CD4-positive, alpha-beta T cell treated with Interleukin-2 at 100 ng/mL for 4 hours (primary cell): Measurements from ENCODE around the gene SLC25A21.
"Not testable (repeated sequence)": the region's sequence is repeated elsewhere in the genome, so short reads cannot be mapped to it uniquely, and the experiment has no call there.

Experiments used
- DNase-seq: peaks from one replicate; pipeline ENCODE4 v3.0.0-alpha.2; 2020; ENCODE audit warnings: low spot score

The SLC25A21 gene

DNA sequence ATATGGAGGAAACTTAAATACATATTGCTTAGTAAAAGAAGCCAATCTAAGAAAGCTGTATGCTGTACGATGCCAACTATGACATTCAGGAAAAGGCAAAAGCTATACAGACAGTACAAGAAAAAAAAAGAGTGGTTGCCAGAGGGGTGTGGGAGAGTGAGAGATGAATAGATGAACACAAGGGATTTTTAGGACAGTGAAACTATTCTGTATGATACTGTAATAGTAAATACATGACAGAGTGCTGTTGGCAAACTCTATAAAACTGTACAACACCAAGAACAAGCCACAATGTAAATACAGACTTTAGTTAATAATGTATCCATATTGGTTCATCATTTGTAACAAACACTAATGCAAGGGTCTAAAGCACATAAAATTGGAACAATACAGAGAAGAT lies 14.5 kb upstream of the SLC25A21 start:
- no peak for DNase-seq

DNA sequence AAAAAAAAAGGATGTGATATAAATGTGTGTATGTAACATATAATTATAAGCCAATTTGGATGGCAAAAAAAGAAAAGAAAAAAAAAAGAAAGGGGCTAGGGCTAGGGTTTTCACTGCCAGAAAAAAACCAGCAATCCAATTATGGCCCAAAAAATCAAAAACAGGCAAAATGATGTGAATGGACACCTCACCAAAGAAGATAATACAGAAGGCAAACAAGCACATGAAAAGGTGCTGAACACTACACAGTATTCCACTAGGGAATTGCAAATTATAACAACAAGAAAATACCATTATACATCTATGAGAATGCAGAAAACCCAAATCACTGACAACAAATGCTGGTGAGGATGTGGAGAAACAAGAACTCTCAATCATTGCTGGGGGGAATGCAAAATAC lies 13.3 kb upstream of the SLC25A21 start:
- no peak for DNase-seq

DNA sequence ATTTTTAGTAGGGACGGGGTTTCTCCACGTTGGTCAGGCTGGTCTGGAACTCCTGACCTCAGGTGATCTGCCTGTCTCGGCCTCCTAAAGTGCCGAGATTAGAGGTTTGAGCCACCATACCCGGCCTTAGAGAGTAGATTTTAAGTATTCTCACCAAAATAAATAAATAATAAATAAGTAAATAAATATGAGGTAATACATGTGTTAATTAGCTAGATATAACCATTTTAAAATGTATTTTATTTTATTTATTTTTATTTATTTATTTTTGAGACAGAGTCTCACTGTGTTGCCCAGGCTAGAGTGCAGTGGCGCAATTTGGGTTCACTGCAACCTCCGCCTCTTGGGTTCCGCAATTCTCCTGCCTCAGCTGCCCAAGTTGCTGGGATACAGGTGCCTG lies 12.1 kb upstream of the SLC25A21 start:
- not testable (repeated sequence) for DNase-seq

DNA sequence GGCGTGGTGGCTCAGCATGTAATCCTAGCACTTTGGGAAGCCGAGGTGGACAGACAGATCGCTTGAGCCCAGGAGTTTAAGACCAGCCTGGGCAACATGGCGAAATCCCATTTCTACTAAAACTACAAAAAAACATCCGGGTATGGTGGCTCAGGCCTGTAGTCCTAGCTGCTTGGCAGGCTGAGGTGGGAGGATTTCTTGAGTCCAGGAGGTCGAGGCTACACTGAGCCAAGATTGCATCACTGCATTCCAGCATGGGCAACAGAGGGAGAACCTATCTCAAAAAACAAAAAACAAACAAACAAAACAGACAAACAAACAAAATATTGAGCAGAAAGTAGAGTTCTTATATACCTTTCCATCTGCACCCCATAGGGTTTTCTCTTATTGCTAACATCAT lies 9.0 kb upstream of the SLC25A21 start:
- no peak for DNase-seq

DNA sequence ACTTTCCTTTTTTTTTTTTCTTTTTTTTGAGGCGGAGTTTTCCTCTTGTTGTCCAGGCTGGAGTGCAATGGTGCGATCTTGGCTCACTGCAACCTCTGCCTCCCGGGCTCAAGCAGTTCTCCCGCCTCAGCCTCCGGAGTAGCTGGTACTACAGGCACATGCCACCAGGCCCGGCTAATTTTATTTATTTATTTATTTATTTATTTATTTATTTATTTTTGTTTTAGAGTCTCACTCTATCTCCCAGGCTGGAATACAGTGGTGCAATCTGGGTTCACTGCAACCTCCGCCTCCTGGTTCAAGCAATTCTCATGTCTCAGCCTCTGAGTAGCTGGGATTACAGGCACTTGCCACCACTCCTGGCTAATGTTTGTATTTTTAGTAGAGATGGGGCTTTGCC lies 8.5 kb upstream of the SLC25A21 start:
- DNase-seq, result not testable (repeated sequence)

DNA sequence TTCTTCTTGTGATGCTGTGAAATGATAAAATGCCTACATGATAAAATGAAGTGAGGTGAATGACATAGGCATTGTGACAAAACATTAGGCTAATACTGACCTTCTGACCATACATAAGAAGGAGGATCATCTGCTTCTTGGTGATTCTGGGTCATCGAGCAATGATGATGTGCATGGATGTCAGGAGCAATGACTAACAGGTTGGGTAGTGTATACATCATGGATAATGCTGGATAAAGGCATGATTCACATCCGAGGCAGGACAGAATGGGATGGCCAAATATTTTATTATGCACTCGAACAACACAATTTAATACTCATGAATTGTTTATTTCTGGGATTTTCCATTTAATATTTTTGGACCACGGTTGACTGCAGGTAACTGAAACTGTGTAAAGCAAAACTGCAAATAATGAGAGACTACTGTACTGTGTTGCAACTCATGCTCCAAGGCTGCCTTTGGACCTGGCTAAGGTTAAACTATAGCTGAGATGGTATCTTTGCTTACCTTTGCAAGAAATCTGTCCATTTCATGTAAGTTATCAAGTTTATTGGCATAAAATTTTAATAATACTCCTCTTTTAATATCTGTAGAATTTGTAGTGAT lies 7.6 kb upstream of the SLC25A21 start:
- DNase-seq, result no peak

DNA sequence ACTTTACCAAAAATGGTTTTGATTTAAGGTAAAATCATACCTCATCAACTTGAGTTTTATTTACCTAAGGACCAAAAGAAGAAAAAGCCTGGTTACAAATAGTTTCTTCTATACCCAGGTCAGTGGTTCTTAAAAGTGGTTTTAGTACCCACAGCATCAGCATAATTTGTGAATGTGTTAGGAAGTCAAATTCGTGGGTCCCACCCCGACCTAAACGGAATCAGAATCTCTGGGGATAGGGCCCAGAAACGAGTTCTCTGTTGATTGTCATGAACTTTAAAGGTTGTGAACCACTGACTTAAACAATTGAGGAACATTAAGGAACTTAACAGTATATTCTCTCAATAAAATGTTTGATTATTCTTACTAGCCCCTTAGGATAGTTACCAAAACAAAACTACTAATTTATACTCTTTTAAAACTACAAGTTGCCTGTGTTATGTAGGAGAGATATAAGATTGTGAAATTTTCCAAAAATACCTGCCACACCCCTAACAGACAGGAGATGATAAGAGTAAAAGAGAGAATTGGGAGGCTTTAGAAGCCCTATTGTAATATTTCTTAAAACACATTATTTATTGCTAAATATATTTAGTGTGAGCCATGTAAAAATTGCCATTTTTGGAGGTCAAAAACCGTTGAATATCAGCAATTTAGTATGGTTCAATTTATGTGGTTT lies 669 bp upstream of the SLC25A21 start:
- DNase-seq, result no peak

DNA sequence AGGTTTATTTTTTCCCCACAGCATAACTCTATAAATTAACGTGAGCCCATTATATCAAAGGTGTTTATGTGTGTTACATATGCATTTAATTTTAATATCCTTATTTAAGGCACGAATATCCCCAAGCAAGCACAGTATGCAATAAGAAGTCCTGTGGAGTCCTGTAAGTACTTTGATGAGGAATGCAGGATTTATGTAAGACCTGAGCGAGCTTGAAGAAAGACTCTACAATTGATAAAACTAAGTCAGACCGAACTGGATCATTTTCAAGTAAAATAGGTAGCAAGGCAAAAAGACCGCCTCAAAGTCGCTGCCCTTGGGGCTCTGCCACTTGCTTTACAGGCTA lies 755 bp downstream of the SLC25A21 start:
- DNase-seq, result no peak

DNA sequence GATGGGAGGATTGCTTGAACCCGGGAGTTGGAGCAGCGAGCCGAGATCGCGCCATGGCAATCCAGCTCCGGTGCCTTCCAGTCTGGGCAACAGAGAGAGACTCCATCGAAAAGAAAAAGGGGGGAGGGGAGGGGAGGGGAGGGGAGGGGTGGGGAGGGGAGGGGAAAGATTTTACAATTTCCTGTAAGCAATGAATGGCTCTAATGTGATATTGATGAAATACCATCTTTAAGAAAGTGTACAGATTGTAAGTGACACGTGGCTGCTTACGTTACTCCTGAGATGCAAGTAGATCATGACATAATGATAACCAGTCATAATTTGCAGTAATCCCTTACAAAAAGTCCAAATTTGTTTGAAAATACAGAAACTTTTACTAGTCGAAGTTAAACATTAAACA lies 1.4 kb downstream of the SLC25A21 start:
- no peak for DNase-seq

DNA sequence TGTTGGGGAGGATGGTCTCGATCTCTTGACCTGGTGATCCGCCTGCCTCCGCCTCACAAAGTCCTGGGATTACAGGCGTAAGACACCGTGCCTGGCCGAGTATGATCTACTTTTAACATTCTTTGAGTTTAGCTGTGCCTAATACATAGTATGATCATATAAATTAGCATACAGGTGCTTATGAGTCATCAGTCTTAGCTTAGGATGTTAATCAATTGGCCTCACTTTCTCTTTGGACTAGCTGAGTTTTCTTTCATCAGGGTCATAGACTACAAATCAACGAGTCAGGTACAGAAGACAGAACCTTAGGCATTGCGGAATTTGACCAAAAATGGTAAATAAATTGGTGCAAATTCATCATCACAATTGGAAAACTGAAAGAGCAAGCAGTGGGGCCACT lies 2.2 kb downstream of the SLC25A21 start:
- DNase-seq, result no peak

DNA sequence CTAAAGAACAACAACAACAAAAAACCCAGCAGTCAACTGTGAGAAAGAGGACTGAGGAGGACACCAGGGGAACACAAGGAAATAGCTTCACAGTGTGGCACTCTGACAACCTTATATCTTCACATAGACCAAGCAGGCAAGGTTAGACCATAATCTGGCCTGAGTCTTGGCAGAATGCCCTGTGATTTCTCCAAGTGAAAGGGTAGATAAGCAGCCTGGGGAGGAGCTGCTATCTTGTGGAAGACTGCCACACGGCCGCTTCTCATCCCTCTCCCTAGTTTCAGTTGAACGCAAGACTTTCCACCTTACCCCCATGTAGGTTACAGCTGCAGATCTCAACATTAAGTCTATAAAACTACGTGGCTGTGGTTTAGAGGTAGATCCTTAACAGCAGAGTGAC lies 3.7 kb downstream of the SLC25A21 start:
- DNase-seq, result no peak

DNA sequence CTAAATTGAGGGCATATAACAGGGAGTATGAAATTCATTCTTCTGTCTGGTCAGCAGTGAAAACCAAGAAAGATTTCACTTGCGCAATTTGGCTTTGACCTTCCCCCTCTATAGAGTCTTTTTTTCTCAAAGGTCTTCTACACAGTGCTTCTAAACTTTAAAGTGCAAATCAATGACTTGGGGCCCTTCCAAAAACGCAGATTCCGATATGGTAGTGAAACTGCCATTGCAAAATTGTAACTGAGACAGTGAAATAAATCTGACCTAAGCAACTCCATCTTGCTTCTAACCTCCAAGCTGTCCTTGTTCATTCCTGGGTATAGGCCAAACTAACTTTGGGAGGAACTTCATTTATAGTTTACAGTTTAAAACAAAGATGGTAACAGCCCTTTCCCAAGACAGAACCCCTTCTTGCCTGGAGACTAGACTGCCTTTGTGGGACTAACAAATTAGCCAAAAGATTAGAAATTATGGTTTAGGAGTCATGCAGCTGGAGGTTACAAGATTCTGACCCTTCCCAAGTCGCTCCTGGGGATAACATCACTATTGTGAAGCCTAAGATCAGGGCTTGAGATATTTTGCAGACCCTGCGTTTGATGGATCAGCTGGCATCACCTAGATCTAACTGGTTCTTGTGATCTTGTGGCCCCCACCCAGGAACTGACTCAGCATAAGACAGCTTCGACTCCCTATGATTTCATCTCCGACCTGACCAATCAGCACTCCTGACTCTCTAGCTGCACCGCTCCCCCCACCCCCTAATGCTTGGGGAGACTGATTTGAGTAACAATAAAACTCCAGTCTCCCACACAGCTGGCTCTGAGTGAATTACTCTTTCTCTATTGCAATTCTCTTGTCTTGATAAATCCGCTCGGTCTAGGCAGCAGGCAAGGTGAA lies 5.0 kb downstream of the SLC25A21 start:
- no peak for DNase-seq

DNA sequence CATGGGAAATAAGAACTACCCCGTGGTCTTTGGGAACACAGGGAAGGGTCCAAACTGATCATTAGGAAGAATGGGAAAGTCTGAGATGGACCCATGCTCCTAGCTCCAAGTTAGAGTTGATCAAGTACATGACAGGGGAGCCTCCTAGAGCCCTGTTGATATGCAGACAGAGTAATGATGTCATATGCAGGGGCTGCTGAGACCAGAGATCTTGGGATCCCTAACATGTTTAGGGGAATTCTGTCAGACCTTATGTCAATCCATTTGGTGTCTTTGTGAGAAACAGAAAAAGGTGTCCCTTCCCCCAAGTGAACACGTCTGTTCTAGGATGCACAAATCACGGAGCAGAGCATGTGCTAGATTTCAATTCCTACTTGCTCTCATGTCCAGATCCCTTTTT lies 6.6 kb downstream of the SLC25A21 start:
- no peak for DNase-seq

DNA sequence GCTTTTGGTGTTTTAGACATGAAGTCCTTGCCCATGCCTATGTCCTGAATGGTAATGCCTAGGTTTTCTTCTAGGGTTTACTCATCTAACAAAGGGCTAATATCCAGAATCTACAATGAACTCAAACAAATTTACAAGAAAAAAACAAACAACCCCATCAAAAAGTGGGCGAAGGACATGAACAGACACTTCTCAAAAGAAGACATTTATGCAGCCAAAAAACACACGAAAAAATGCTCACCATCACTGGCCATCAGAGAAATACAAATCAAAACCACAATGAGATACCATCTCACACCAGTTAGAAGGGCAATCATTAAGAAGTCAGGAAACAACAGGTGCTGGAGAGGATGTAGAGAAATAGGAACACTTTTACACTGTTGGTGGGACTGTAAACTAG lies 10.1 kb downstream of the SLC25A21 start:
- DNase-seq, result not testable (repeated sequence)

DNA sequence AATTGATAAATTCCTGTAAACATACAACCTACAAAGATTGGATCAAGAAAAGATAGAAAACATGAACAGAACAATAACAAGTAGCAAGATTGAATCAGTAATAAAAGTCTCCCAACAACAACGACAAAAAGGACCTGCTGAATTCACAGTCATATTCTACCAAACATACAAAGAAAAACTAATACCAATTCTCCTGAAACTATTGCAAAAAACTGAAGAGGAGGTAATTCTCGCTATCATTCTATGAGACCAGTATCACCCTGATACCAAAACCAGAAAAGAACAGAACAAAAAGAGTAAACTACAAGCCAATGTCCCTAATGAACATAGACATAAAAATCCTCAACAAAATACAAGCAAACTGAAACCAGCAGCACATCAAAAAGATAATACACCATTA lies 14.4 kb downstream of the SLC25A21 start:
- DNase-seq, result no peak

DNA sequence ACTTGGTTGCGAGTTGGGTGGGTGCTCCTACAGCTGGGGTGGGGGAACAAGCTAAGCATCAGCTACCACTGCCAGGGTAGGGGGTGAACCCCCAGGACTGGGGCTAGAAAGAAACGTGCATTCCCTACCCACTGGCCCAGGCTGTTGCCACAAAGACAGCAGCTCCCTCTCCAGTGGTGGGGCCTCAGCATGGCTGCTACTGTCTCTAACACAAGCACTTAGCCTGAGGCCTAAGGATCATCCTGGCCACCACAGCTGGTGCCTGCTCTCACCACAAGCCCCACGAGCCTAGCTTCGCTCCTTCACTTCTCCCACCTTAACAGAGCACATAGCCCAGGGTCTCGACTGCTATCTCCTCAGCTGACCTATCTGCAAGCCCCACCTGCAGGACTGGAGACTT lies 18.9 kb downstream of the SLC25A21 start:
- no peak for DNase-seq

DNA sequence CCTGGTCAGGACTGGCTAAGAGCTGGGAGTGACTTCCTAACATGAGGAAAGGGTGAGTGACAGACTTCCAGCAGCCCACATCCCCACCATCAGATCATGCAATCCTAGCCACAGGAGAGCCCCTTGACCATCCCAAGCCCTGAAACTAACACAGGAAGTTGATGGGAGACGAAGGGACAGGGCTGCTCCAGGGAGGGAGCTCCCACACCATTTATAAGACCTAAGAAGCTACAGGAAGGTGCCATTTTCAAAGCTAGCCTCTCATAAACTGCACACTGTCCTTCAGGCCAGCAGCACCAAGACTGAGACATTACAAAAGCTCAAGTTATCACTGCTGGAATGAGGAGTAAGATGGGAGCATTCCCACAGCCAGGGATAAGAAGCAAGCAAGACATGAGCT lies 19.4 kb downstream of the SLC25A21 start:
- DNase-seq, result no peak

DNA sequence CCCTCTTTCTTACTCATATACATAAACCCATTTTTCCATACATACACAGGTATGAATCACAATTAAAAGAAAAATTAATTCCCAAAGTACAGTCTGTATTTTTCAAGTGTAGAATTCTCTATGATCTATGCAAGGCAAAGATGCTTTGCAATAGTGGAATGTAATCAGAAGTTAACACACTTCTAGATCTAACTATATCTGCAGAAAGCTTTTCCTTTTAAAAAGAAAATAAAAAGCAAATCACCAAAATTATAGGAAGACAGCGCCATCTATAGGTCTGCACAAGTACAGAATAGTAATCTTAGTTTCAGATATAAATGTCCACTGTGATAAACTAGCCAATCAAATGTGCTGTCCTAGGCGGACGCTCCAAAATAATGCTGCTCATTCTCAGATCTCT lies 22.0 kb downstream of the SLC25A21 start:
- peak; percentile 8 for DNase-seq

DNA sequence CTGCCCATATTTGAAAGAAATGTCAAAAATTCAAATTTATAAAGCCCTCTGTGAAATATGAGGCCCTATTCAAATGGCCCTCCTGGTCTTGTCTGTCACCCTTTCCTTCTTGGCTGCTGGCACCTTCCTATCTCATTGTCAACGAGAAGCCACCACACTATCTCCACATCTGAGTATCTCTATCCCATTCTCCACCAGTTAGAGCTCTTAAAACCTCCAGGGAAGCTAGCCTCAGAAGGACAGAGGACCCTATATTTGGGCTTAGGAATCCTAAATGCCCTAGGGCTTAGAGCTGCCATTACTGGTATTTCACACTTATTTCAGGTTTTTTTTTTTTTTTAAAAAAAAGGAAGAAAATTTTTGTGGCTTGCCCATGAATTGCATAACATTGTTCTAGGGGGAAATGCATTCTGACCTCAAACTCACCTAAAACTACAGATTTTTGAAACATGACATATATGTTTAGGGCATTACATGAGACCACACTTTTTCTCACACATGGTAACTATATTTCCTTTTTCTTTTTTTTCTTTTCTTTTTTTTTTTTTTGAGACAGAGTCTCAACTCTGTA lies 25.0 kb downstream of the SLC25A21 start:
- no peak for DNase-seq

DNA sequence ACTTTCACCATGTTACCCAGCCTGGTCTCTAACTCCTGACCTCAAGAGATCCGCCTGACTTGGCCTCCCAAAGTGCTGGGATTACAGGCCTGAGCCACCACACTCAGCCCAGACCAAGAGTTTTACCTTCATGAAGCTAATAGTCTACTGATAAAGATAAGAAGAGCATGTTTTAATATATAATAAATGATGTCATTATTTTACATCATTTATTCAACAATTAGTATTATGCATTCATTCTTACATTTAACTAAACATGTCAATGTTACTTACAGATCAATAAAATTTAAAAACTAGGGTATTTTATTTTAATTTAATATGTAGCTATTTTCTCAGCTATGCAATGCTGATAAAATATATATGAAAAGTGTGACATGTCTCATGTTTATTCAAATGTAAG lies 26.0 kb downstream of the SLC25A21 start:
- not testable (repeated sequence) for DNase-seq

DNA sequence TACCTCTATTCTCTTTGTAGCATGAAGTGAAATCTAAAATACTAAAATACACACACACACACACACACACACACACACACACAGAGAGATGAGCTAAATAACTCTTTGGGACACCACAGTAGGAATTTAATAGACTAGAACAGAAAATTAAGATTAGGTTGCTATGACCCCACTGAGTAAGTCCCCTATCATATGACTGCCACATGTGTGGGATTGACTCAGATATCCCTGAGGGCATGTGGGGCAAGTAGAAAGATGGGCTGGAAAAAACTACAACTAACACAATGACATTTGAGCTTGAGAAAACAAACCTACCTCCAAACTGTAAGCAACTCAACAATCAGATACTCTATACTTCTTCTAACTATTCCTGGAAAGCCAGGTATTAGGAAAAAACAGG lies 27.0 kb downstream of the SLC25A21 start:
- DNase-seq, result no peak

DNA sequence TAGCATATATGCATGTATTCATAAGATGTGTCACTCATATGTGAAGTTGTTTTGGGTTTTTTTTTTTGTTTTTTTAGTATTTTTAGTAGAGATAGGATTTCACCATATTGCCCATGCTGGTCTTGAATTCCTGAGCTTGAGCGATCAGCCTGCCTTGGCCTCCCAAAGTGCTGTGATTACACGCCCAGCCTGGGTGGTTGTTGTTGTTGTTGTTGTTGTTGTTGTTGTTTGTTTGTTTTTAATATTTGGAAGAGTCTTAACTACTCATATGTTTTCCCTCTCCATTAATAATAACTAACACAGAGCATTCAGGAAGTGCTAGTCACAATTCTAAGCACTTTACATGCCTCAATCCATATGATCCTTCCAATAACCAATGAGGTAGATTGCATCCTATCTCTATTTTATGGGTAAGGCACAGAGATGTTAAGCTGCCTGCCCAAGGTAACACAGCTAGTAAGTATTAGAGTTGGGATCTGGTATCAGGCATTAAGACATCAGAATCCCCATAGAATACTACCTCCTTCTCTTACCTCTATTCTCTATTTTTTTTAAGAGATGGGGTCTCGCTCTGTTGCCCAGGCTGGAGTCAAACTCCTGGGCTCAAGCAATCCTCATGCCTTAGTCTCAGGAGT lies 27.6 kb downstream of the SLC25A21 start:
- no peak for DNase-seq

DNA sequence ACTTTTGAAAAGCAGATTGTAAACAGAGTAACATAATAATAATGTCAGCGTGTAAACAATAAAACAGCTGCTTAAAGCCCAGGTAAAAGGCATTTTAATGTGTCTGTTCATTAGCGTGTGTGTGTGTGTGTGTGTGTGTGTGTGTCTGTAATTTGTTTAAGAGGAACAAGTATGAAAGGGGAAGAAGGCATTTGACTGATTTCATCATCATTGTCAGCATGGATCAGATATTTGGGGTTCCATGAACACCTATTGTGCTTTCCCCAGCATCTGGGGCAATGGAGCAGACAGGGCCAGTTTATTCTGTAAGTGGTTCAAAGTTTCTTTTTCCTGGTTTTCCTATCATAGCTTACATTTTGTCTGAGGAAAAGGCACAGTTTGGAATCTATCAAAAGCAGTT lies 28.9 kb downstream of the SLC25A21 start:
- no peak for DNase-seq
